B cell (primary cell): Measurements from ENCODE around the gene FBH1. TPM values are rescaled to one million over a fixed set of nuclear protein-coding genes. Genes with fewer than 3 reads are reported as not detected.

Experiments used
- ATAC-seq: fragments of 200-7000 bp; cut with Tn5 transposase; one replicate; pipeline ENCODE4 v1.10.0; 2021; ENCODE audit warnings: low read depth, mild to moderate bottlenecking, moderate number of reproducible peaks, moderate library complexity
- CTCF ChIA-PET: fragments of 350-600 bp; sonication (Branson Sonifier 250); formaldehyde crosslinking; loops from one replicate; lab custom pipeline; 2021; ENCODE audit warnings: antibody characterized with exemption, inconsistent platforms; lab: Charles Lee
- POLR2A ChIA-PET: fragments of 350-600 bp; sonication (Branson Sonifier 250); formaldehyde crosslinking; loops from one replicate; lab custom pipeline; 2021; ENCODE audit warnings: antibody characterized with exemption; lab: Charles Lee
- DNase-seq: peaks from one replicate; pipeline ENCODE4 v3.0.0; 2013
- H2AFZ ChIP-seq: 2 replicates; pipeline ENCODE4 v1.6.1; 2012; ENCODE audit warnings: mild to moderate bottlenecking, low read depth, low read length; ENCODE audit not compliant: insufficient read depth, poor library complexity, severe bottlenecking
- H3K27ac ChIP-seq, 2 donors: 1 replicate in 1 of 2; 2 replicates in 1 of 2; pipeline ENCODE4 v1.5.1; 2012 to 2013; ENCODE audit warnings: low read length in 2 of 2, mild to moderate bottlenecking in 2 of 2, moderate library complexity in 1 of 2
- H3K27me3 ChIP-seq, 4 experiments: fragments of 200-600 bp in 1 of 4; sonication (generic) in 1 of 4; replicated peaks in 1 of 4; 1 replicate in 2 of 4; 2 replicates in 2 of 4; pipeline versions ENCODE4 v1.6.1 to v1.7.0; 2013 to 2016; ENCODE audit warnings: low read length in 3 of 4, mild to moderate bottlenecking in 2 of 4, mixed read lengths in 1 of 4, moderate library complexity in 1 of 4; ENCODE audit not compliant: insufficient read depth in 4 of 4, control insufficient read depth in 3 of 4; ENCODE audit errors: control extremely low read depth in 1 of 4
- H3K36me3 ChIP-seq, 2 experiments: replicated peaks in 1 of 2; 1 replicate in 1 of 2; 2 replicates in 1 of 2; pipeline versions ENCODE4 v1.6.1 to v1.7.1; 2013; ENCODE audit warnings: low read length in 1 of 2; ENCODE audit not compliant: insufficient read depth in 2 of 2, control insufficient read depth in 1 of 2; ENCODE audit errors: control extremely low read depth in 1 of 2, extremely low read depth in 1 of 2
- H3K4me1 ChIP-seq, 2 donors: fragments of 200-600 bp in 1 of 2; sonication (generic) in 1 of 2; 1 replicate in 1 of 2; 2 replicates in 1 of 2; pipeline versions ENCODE4 v1.5.1 to v1.6.1; 2013 to 2017; ENCODE audit warnings: low read length in 2 of 2; ENCODE audit not compliant: control insufficient read depth in 2 of 2, insufficient read depth in 2 of 2
- H3K4me2 ChIP-seq: replicated peaks from 2 replicates; pipeline ENCODE3; 2012; ENCODE audit warnings: mild to moderate bottlenecking, low read depth, low read length; ENCODE audit not compliant: poor library complexity, severe bottlenecking
- H3K4me3 ChIP-seq, 5 experiments: fragments of 200-600 bp in 1 of 5; sonication (generic) in 1 of 5; 1 replicate in 3 of 5; 2 replicates in 2 of 5; pipeline versions ENCODE4 v1.5.1 to v1.7.0; 2011 to 2016; ENCODE audit warnings: low read length in 4 of 5, mild to moderate bottlenecking in 4 of 5, low read depth in 2 of 5, control low read depth in 1 of 5, moderate library complexity in 1 of 5; ENCODE audit not compliant: insufficient read depth in 1 of 5; ENCODE audit errors: control extremely low read depth in 1 of 5, extremely low read depth in 1 of 5
- H3K79me2 ChIP-seq: fragments of 200-600 bp; sonication (generic); one replicate; pipeline ENCODE4 v1.6.0; 2016; ENCODE audit warnings: low read length; ENCODE audit not compliant: control insufficient read depth, insufficient read depth
- H3K9ac ChIP-seq: fragments of 200-600 bp; sonication (generic); 2 replicates; pipeline ENCODE4 v1.6.1; 2017; ENCODE audit warnings: mild to moderate bottlenecking, low read length, moderate library complexity
- H3K9me3 ChIP-seq, 3 donors: one replicate each; pipeline versions ENCODE4 v1.6.1 to v1.7.1; 2013; ENCODE audit warnings: low read length in 2 of 3; ENCODE audit not compliant: control insufficient read depth in 2 of 3, insufficient read depth in 1 of 3; ENCODE audit errors: control extremely low read depth in 1 of 3
- H4K20me1 ChIP-seq: 2 replicates; pipeline ENCODE4 v1.6.0; 2012; ENCODE audit warnings: mild to moderate bottlenecking, low read length; ENCODE audit not compliant: insufficient read depth, control insufficient read depth, poor library complexity, severe bottlenecking
- H3K27ac Mint-ChIP-seq: one replicate; pipeline ENCODE4 v1.8.0; 2021; ENCODE audit warnings: mixed read lengths
- H3K27me3 Mint-ChIP-seq: one replicate; pipeline ENCODE4 v1.8.0; 2021; ENCODE audit warnings: mixed read lengths
- H3K4me1 Mint-ChIP-seq: one replicate; pipeline ENCODE4 v1.8.0; 2021; ENCODE audit warnings: mixed read lengths
- H3K4me3 Mint-ChIP-seq: one replicate; pipeline ENCODE4 v1.8.0; 2021; ENCODE audit warnings: mixed read lengths
- H3K9me3 Mint-ChIP-seq: one replicate; pipeline ENCODE4 v1.8.0; 2022; ENCODE audit warnings: mixed read lengths; ENCODE audit not compliant: insufficient read depth
- CTCF ChIP-seq: fragments of 200-600 bp; IDR thresholded peaks from one replicate; pipeline ENCODE4 v1.8.0; 2022; ENCODE audit warnings: antibody characterized with exemption, mild to moderate bottlenecking
- EZH2 ChIP-seq: IDR thresholded peaks from 2 replicates; pipeline ENCODE4 v1.6.1; 2012; ENCODE audit warnings: borderline replicate concordance, low read depth, mild to moderate bottlenecking, moderate library complexity, low read length; ENCODE audit not compliant: insufficient read depth, poor library complexity, severe bottlenecking
- WGBS: methylation state at CpG from one replicate; pipeline ENCODE4 v1.1.5; 2013; ENCODE audit warnings: missing lambda C conversion rate; ENCODE audit not compliant: insufficient coverage; 5-methylcytosine and 5-hydroxymethylcytosine counted together
- intact Hi-C: fragments of 100-400 bp; cut with micrococcal nuclease; formaldehyde crosslinking; loops from one replicate; pipeline ENCODE4 v1.10.0; 2022
- polyA plus RNA-seq: library from polyadenylated mRNA; depleted of rRNA; stranded (reverse); fragments of >200 nt; gene quantifications from 2 replicates; pipeline ENCODE4 v1.2.3, GENCODE V29; 2012
- total RNA-seq, 2 donors: library from RNA; stranded (reverse); fragments of 120-200 nt in 1 of 2; gene quantifications; 1 replicate in 1 of 2; 2 replicates in 1 of 2; pipeline versions ENCODE4 v1.2.3 to v1.2.4, GENCODE V29; 2013 to 2022

The FBH1 gene
- total and polyA plus RNA-seq, 2 donors (not counting 1 experiment from before 2014, with no cell fraction given), result 86.4 to 129 TPM

- Histone ChIP-seq H2AFZ (no peak overlapping the region), H3K4me3 (no peak overlapping the region), H3K9me3 (no peaks in the 10 kb centered on the region), H3K79me2 (peaks cover 9% of the 10 kb centered on the region), H3K9ac (no peak overlapping the region), H3K4me1 (peaks cover 3 to 4% of the 10 kb centered on the region in 2 donors), H3K27ac (no peak overlapping the region), H3K4me2 (no peak overlapping the region), H3K36me3 (peaks cover 8 to 55% of the 10 kb centered on the region in 2 experiments), H3K27me3 (no peaks in the 10 kb centered on the region), H4K20me1 (peaks cover 3% of the 10 kb centered on the region)
- TF ChIP-seq CTCF, result no peak
- TF ChIP-seq EZH2, result no peak
- peaks cover 17% of the 10 kb centered on the region for H3K4me1 Mint-ChIP-seq
- no peaks in the 10 kb centered on the region for H3K9me3 Mint-ChIP-seq
- no peak for DNase-seq
- CTCF ChIA-PET, result interaction anchor here (0.8 to 1.4 kb wide), 2 partner anchors 9 to 207 kb away, joined by 3 to 5 read pairs; no protein-coding TSS in a partner anchor
- 98% methylated on average over 6 of the region's 8 CpGs for WGBS
- intact Hi-C loops, result no loop called here
- H3K27me3 Mint-ChIP-seq, result no peaks in the 10 kb centered on the region
- POLR2A ChIA-PET, result interaction anchor here (0.6 to 0.7 kb wide), 2 partner anchors 199 to 226 kb away, joined by 3 read pairs; no protein-coding TSS in a partner anchor
- H3K4me3 Mint-ChIP-seq, result no peak overlapping the region
- no peak for ATAC-seq
- no peak overlapping the region for H3K27ac Mint-ChIP-seq
Measured at GRCh38 chr10:5882961-5883360, 7.1 kb upstream of the FBH1 start.

DNA sequence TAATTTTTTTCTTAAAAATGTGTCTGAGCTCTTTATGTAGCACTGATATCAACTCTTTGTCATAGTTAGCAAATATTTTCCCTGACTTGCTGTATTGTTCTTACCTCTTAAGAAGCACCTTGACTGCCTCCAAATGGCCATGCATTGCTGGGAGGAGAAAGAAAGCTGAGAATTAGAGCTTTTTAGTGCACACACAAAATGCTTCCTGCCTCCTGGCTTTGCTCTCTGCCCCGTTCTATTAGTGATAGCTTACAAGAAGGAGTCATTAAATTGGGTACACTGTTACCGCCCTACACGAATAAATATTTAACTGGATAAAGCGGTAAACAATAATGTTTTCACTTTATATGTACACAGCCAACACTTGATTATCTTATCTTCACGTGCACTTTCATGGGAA lies 4.4 kb upstream of the FBH1 start:
- H3K36me3 ChIP-seq, result peaks cover 7 to 38% of the 10 kb centered on the region in 2 experiments
- ATAC-seq (no peak), DNase-seq (no peak)
- no peak overlapping the region for H2AFZ ChIP-seq
- ChIA-PET CTCF (interaction anchor here (1.4 to 2.4 kb wide), 3 partner anchors 9 to 12 kb away, joined by 3 to 7 read pairs (median 3); no protein-coding TSS in a partner anchor), POLR2A (interaction anchor here (0.6 kb wide), 1 partner anchor 16 kb away, joined by 5 read pairs; no protein-coding TSS in a partner anchor)
- no peak overlapping the region for H3K27ac ChIP-seq
- intact Hi-C loops, result loop anchor here (5.0 kb wide), 1 partner anchor 258 kb away; no protein-coding TSS in a partner anchor
- no peaks in the 10 kb centered on the region for H3K27me3 Mint-ChIP-seq
- no peak overlapping the region for H3K4me2 ChIP-seq
- no peaks in the 10 kb centered on the region for H3K9me3 Mint-ChIP-seq
- no peak overlapping the region for H3K4me3 Mint-ChIP-seq
- H3K9ac ChIP-seq, result no peak overlapping the region
- peaks cover 26% of the 10 kb centered on the region for H3K79me2 ChIP-seq
- H3K4me1 Mint-ChIP-seq, result peaks cover 30% of the 10 kb centered on the region
- no peaks in the 10 kb centered on the region for H3K9me3 ChIP-seq
- H3K27ac Mint-ChIP-seq, result no peak overlapping the region
- peaks cover 10% of the 10 kb centered on the region for H4K20me1 ChIP-seq
- TF ChIP-seq EZH2, result no peak
- no peak for TF ChIP-seq CTCF
- WGBS, result 100% methylated on average over 1 of the region's 5 CpGs
- no peaks in the 10 kb centered on the region for H3K27me3 ChIP-seq
- H3K4me1 ChIP-seq, result peaks cover 14 to 15% of the 10 kb centered on the region in 2 donors
- no peak overlapping the region for H3K4me3 ChIP-seq
